AG09309 (cell line): ENCODE results near the gene RUNX2.

Experiments
- DNase-seq: peaks from one replicate; pipeline ENCODE4 v3.0.0-alpha.2; 2010; ENCODE audit warnings: low read depth
- H3K4me3 ChIP-seq: 2 replicates; pipeline ENCODE4 v1.5.1; 2011; ENCODE audit warnings: mild to moderate bottlenecking, low read depth, low read length, moderate library complexity; ENCODE audit not compliant: control insufficient read depth
- TF ChIP-seq, protein P1 (sequence below): IDR thresholded peaks from 2 replicates; pipeline ENCODE4 v1.5.1; 2011; ENCODE audit warnings: mild to moderate bottlenecking, low read depth, low read length, inconsistent platforms; ENCODE audit not compliant: insufficient read depth, control insufficient read depth; ENCODE audit errors: missing control alignments

The RUNX2 gene

GRCh38 chr6:45657226-45657625 lies 329.1 kb downstream of the RUNX2 start:
- TF ChIP-seq, protein P1, sequence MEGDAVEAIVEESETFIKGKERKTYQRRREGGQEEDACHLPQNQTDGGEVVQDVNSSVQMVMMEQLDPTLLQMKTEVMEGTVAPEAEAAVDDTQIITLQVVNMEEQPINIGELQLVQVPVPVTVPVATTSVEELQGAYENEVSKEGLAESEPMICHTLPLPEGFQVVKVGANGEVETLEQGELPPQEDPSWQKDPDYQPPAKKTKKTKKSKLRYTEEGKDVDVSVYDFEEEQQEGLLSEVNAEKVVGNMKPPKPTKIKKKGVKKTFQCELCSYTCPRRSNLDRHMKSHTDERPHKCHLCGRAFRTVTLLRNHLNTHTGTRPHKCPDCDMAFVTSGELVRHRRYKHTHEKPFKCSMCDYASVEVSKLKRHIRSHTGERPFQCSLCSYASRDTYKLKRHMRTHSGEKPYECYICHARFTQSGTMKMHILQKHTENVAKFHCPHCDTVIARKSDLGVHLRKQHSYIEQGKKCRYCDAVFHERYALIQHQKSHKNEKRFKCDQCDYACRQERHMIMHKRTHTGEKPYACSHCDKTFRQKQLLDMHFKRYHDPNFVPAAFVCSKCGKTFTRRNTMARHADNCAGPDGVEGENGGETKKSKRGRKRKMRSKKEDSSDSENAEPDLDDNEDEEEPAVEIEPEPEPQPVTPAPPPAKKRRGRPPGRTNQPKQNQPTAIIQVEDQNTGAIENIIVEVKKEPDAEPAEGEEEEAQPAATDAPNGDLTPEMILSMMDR, result no peak
- no peak overlapping the region for H3K4me3 ChIP-seq
- no peak for DNase-seq

DNA sequence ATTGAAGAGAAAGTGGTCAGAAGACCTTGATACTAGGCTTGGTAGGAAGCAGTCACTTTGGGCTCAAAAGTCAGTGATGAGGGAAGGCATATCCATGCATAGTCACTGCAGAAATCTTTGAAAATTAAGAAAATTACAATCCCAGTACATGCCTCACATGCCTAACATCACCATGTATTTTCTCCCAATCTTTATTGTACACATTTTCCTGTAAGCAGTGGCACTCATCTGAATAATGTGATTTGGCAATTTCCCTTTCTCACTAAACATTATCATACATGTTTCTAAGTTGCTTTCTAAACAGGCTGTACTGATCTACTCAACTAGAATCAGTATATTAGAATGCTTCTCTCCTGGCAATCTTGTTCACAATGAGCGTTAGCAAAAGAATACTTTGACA lies 330.3 kb downstream of the RUNX2 start:
- TF ChIP-seq, protein P1, result no peak
- DNase-seq, result no peak
- no peak overlapping the region for H3K4me3 ChIP-seq

- no peak overlapping the region for H3K4me3 ChIP-seq
- no peak for DNase-seq
- TF ChIP-seq, protein P1, result no peak
Observed at GRCh38 chr6:45658958-45659357, 330.8 kb downstream of the RUNX2 start.

- H3K4me3 ChIP-seq, result no peak overlapping the region
- TF ChIP-seq, protein P1, result no peak
- DNase-seq, result peak; percentile 62
Observed at GRCh38 chr6:45661661-45662060, 333.5 kb downstream of the RUNX2 start.

DNA sequence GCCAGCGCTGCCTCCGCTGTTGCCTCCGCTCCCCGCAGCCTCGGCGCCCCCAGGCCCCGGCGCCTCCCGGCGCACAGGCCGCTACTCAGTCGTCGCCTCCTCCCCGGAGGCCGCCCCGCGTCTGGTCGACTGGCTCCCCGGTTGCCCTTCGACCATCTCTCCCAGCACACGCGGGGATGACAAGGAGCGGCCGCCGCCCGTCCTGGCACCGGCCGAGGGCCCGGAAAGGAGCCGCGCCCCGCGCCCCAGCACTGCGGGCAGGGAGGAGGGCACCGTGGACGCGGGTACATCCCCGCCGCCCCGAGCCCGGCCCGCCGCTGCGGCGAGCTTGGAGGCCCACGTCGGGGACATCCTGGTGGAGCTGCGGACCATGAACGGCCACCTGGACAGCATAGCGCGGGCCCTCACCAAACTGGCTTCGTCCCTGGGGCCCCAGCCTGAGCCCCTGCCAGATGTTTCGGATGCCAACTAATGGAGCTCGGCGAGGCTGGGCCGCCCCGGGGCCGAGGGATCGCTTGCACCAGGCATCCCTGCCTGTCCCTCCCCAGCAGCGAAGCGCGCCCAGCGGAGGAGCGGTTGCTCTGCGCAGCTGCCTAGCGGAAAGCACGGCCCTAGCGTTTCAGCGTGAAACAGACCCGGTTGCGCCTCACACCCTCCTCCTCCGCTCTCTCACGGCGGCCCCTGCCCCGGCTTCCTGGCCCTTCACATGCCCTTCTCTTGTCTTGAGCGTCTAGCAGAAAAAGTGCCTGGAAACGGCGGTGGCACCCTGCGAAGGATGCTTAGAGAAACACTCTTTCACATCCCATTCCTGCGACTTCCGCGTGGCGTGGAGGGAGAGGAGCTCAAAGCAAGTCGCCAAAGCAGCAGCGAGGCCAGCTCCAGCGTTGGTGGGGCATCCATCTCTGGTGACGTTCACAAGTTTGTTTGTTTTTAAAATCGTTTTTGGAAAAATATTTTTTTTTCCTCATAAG lies 335.4 kb downstream of the RUNX2 start:
- TF ChIP-seq, protein P1, result no peak
- no peak overlapping the region for H3K4me3 ChIP-seq
- DNase-seq, result no peak

- no peak overlapping the region for H3K4me3 ChIP-seq
- no peak for DNase-seq
- TF ChIP-seq, protein P1, result no peak
Observed at GRCh38 chr6:45664707-45665106, 336.6 kb downstream of the RUNX2 start.

- no peak overlapping the region for H3K4me3 ChIP-seq
- DNase-seq, result no peak
- TF ChIP-seq, protein P1, result no peak
Observed at GRCh38 chr6:45665859-45666258, 337.7 kb downstream of the RUNX2 start.
